ENCODE measurements around the gene MACO1.
"Not testable (repeated sequence)": the region's sequence is repeated elsewhere in the genome, so short reads cannot be mapped to it uniquely, and the experiment has no call there.

Gene MACO1

DNA sequence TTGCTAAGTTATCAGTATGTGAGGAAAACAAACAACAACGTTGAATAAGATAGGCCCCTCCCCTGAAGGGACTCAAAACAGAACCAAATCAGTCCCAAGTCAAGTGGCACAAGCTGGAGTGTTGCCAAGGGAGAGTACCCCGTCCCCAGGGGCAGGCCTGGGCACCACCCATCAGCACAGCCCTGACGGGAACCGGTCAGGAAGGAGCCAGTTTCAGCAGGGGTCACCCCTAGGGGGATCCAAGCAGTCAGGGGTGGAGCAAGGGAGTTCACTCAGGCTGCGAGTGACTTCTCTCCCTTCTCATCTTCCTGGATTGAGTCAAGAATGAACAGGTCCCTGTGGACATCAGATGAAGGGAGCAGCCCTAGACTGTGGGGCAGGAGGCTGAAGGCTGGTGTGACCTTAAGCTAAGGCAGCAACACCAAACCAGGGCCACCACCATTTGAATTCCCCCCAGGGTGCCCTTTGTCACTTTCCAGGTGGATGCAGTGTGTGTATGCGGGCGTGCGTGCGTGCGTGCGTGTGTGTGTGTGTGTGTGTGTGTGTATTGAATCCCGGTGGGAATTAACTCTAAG, 24.9 kb upstream of the MACO1 start:
- not testable (repeated sequence) for H3K27ac ChIP-seq (ENCODE audit: low read length); H3K27me3 ChIP-seq (ENCODE audit: insufficient read depth, low read length); H3K4me3 ChIP-seq (ENCODE audit: low read length); H3K36me3 ChIP-seq (ENCODE audit: insufficient read depth, low read depth, low read length); H3K9me3 ChIP-seq (ENCODE audit: insufficient read depth, low read depth, low read length); H3K4me1 ChIP-seq (ENCODE audit: insufficient read depth, low read length); H3K9ac ChIP-seq (ENCODE audit: low read depth, low read length)

DNA sequence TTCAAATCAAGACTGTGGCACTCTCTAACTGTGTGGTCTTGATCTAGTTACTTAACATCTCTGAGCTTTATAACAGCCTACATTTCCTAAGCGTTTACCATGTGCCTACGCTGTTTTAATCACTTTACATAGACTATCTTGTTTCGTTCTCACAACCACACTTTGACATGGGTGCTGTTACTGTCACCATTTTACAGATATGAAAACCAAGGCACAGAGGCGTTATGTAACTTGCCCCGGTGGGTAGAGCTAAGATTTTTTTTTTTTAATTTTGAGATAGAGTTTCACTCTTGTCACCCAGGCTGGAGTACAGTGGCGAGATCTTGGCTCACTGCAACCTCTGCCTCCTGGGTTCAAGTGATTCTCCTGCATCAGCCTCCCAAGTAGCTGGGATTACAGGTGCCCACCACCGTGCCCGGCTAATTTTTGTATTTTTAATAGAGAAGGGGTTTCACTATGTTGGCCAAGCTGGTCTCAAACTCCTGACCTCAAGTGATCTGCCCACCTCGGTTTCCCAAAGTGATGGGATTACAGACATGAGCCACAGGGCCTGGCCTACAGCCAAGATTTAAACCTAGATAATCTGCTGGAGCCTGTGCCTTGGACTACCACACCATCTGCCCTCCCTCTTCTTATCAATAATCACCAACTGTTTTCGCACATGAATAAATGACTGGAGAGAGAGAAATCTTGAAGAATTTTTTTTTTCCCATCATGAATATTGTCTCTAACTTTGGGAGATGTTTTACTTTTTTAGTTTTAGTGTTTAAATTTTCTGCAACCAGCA, 20.9 kb upstream of the MACO1 start:
- not testable (repeated sequence) for H3K9ac ChIP-seq (ENCODE audit: low read depth, low read length); H3K27ac ChIP-seq (ENCODE audit: low read length); H3K4me1 ChIP-seq (ENCODE audit: insufficient read depth, low read length); H3K9me3 ChIP-seq (ENCODE audit: insufficient read depth, low read depth, low read length); H3K4me3 ChIP-seq (ENCODE audit: low read length); H3K36me3 ChIP-seq (ENCODE audit: insufficient read depth, low read depth, low read length); H3K27me3 ChIP-seq (ENCODE audit: insufficient read depth, low read length)

DNA sequence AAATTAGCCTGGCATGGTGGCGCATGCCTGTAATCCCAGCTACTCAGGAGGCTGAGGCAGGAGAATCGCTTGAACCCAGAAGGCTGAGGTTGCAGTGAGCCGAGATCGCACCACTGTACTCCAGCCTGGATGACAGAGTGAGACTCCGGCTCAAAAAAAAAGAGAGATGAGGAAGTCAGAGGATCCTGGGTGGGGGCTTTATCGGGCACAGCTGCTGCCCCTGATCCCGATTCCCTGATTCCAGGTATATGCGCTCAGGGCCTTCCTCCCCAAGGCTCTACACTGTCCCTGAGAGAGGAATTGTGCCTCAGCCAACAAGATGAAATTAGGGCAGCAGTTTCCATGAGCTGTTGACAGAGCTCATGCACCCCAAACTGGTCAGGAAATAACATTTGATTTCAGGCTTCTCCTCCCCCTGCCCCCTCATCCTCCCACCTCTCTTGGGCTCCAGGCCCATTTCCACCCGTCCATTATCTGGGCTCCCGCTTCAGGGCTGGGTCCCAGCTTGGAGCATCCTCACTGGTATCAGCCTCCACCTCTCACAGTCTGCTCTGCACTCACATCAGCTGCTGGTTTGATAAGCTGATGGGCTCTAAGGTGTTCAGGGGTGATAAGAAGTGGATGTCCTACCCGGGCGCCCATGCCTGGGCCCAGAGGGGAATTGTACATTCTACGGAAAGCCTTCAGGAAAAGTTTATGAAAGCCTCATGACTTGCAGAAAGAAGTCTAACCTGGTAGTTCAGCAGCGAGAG, 17.6 kb upstream of the MACO1 start:
- H3K27ac ChIP-seq (ENCODE audit: low read length); H3K9ac ChIP-seq (ENCODE audit: low read depth, low read length); H3K9me3 ChIP-seq (ENCODE audit: insufficient read depth, low read depth, low read length); H3K4me3 ChIP-seq (ENCODE audit: low read length); H3K36me3 ChIP-seq (ENCODE audit: insufficient read depth, low read depth, low read length); H3K27me3 ChIP-seq (ENCODE audit: insufficient read depth, low read length); H3K4me1 ChIP-seq (ENCODE audit: insufficient read depth, low read length): not testable (repeated sequence)

DNA sequence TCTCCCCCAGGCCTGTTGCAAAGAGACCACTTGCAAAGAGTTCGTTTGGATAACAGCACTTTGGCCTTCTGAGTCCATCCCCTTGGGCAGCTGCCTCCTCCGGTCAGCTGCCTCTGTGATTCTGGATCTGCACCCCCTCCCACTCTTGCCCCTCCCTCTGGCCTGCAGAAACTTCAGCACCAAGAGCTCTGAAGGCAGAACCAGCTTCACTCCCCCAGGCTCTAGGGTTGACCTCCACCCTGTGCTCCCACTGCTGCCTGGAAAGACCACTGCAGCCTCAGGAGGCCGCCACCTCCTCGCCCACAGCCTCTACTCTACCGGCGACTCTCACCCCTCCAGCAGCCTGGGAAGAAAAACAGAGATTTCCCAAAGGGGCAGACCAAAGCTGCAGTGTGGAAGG, 16.5 kb upstream of the MACO1 start:
- not testable (repeated sequence) for H3K9ac ChIP-seq (ENCODE audit: low read depth, low read length); H3K27me3 ChIP-seq (ENCODE audit: insufficient read depth, low read length); H3K4me3 ChIP-seq (ENCODE audit: low read length); H3K9me3 ChIP-seq (ENCODE audit: insufficient read depth, low read depth, low read length); H3K4me1 ChIP-seq (ENCODE audit: insufficient read depth, low read length); H3K27ac ChIP-seq (ENCODE audit: low read length); H3K36me3 ChIP-seq (ENCODE audit: insufficient read depth, low read depth, low read length)

DNA sequence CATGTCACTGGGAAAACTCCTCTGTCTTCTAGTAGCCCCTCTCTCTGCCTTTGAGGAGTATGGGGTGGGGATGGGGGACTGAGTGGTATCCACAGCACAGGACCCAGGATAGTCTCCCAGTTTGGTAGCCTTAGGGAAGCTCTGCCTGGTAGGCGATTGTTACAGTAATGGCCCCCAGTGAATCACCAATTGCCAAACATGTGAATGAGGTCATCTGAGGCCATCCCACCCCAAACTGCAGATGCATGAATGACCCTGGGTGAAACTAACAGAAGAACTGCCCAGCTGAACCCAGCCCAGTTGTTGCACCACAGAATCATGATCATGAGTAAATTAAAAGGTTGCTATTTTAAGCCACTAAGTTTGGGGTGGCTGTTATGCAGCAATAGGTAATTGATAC, 16.1 kb upstream of the MACO1 start:
- H3K9me3 ChIP-seq (ENCODE audit: insufficient read depth, low read depth, low read length); H3K36me3 ChIP-seq (ENCODE audit: insufficient read depth, low read depth, low read length); H3K4me3 ChIP-seq (ENCODE audit: low read length); H3K27ac ChIP-seq (ENCODE audit: low read length); H3K4me1 ChIP-seq (ENCODE audit: insufficient read depth, low read length); H3K9ac ChIP-seq (ENCODE audit: low read depth, low read length); H3K27me3 ChIP-seq (ENCODE audit: insufficient read depth, low read length): not testable (repeated sequence)

DNA sequence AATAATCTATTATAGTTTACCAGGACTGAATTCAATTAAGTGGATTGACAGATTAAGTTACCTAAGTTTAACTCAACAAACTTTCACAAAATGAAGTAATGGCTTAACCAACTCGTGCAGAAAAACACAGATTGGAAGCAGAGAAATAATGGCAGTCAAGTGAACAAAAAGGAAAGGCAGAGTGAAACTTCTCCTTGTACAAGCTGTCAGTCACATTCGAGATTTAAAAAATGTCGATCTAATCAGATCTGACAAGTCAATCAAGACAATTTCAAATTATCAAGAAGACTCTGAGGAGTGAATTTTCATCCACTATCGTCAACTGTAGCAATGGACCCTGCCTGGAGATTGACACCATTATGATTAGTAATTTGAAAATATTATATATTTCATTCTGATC, 13.4 kb upstream of the MACO1 start:
- not testable (repeated sequence) for H3K9ac ChIP-seq (ENCODE audit: low read depth, low read length); H3K9me3 ChIP-seq (ENCODE audit: insufficient read depth, low read depth, low read length); H3K36me3 ChIP-seq (ENCODE audit: insufficient read depth, low read depth, low read length); H3K4me3 ChIP-seq (ENCODE audit: low read length); H3K4me1 ChIP-seq (ENCODE audit: insufficient read depth, low read length); H3K27ac ChIP-seq (ENCODE audit: low read length)
- H3K27me3 ChIP-seq (ENCODE audit: insufficient read depth, low read length): peaks cover 10% of the 10 kb centered on the region; the same call in 1 of the 2 replicates

DNA sequence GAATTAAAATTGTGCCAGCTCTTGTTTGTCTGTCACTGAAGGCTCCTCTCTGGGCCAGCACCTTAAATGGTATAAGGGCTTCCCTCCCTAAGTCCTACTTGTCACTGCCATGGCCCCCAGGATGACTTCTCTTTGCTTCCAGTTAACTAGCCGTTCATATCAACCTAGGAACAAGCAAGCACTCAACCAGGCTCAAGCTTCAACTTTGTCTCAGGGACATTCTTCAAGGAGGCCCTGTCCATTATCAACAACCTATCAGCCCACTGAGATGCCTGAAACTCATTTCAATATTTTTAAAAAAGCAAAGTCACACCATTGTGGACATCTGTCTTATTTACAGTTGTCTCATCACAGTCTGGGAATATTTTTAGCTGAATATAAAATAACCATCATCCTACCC, 11.4 kb upstream of the MACO1 start:
- not testable (repeated sequence) for H3K36me3 ChIP-seq (ENCODE audit: insufficient read depth, low read depth, low read length); H3K4me3 ChIP-seq (ENCODE audit: low read length); H3K4me1 ChIP-seq (ENCODE audit: insufficient read depth, low read length); H3K9me3 ChIP-seq (ENCODE audit: insufficient read depth, low read depth, low read length); H3K9ac ChIP-seq (ENCODE audit: low read depth, low read length); H3K27ac ChIP-seq (ENCODE audit: low read length)
- H3K27me3 ChIP-seq (ENCODE audit: insufficient read depth, low read length): peaks cover 27% of the 10 kb centered on the region

DNA sequence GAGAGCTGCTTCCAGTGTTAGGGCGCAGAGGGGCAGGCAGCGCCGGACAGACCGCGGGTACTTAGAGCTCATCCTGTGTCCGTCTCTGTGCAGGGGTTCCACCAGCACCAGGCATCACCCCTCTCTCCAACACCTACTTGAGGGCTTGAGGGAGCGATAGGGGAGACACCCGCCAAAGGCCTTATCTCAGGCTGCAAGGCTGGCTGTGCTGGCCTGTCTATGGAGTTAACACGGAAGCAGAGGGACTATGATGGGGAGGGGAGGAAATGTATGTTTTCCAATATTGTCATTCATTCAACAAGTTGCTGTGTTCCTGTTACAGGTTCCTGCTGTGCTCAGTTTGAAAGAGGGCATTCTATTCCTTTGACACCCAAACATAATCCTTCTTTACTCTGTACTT, 10.0 kb upstream of the MACO1 start, which contains the start of gene RHCE:
RHCE (minus strand) TSS at position 111 of the 400 bp plus-strand sequence; CDS start at position 72, 39 bp downstream.
- H3K9me3 ChIP-seq (ENCODE audit: insufficient read depth, low read depth, low read length); H3K9ac ChIP-seq (ENCODE audit: low read depth, low read length); H3K36me3 ChIP-seq (ENCODE audit: insufficient read depth, low read depth, low read length); H3K4me3 ChIP-seq (ENCODE audit: low read length); H3K4me1 ChIP-seq (ENCODE audit: insufficient read depth, low read length); H3K27ac ChIP-seq (ENCODE audit: low read length): not testable (repeated sequence)
- H3K27me3 ChIP-seq (ENCODE audit: insufficient read depth, low read length): peaks cover 27% of the 10 kb centered on the region

DNA sequence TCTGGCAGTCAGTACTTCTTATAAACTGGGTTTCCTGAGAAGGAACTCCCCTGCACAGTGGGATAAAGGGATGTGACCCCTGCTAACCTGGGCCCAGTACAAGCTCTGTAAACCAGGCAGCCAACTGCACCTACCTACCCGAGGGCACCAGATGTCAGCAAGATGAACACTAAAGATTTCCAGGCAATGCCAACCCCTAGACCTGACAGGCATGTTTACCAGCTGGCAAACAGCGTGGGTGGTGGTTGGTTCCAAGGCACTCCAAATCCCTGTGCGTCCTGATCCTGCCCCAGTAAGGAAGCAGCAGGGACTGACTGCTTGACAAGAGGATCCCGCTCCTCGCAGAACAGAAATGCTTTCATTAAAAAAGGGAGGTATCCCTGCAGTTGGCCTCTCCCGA, 7.5 kb upstream of the MACO1 start:
- H3K4me3 ChIP-seq (ENCODE audit: low read length); H3K9ac ChIP-seq (ENCODE audit: low read depth, low read length); H3K36me3 ChIP-seq (ENCODE audit: insufficient read depth, low read depth, low read length); H3K27ac ChIP-seq (ENCODE audit: low read length); H3K9me3 ChIP-seq (ENCODE audit: insufficient read depth, low read depth, low read length); H3K4me1 ChIP-seq (ENCODE audit: insufficient read depth, low read length): not testable (repeated sequence)
- H3K27me3 ChIP-seq (ENCODE audit: insufficient read depth, low read length): peaks cover 34% of the 10 kb centered on the region

DNA sequence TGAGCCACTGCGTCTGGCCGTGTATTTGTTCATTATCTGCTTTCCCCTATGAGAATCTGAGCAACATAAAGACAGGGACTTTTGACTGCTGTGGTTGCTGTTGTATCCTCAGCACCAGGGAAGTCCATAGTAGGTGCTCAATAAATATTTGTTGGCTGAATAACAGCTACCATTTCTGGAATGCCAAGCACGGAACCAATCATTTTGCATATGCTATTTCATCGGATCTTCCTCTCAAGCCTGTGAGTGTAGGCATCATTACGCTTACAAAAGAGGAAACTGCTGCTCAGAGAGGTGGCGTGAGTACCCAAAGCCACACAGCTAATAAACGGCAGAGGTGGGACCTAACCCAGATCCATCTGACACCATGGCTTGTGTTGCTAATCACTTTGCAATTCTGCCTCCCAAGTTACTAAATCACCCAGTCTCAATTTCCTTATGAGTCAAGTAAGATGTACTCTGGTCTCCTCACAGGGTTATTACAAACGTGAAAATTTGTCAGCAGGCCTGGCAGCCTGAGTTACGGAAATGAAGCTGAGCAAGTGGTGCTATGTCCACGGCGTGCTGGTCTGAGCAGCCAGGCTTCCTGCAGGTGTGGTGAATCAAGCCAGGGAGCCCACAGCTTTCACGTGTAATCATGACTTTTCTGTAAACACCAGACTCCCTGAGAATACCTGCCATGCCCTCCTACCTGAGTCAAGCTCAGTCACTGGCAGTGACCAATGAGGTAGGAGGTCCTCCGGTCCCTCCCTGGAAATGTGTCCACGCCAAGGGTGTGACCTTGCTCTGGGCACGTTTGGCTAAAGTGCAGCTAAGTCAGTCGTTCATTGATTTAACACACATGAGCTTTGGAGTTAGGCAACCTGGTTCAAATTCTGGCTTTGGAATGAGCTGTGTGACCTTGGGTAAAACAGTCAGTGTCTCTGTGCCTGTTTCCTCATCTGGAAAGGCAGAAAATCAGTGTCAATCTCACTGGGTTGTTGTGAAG, 5.3 kb upstream of the MACO1 start:
- no peak overlapping the region for H3K4me3 ChIP-seq (ENCODE audit: low read length)
- H3K9me3 ChIP-seq (ENCODE audit: insufficient read depth, low read depth, low read length): no peaks in the 10 kb centered on the region
- no peak overlapping the region for H3K27ac ChIP-seq (ENCODE audit: low read length)
- H3K36me3 ChIP-seq (ENCODE audit: insufficient read depth, low read depth, low read length): no peaks in the 10 kb centered on the region
- peaks cover 49% of the 10 kb centered on the region for H3K27me3 ChIP-seq (ENCODE audit: insufficient read depth, low read length)
- no peak overlapping the region for H3K9ac ChIP-seq (ENCODE audit: low read depth, low read length)
- H3K4me1 ChIP-seq (ENCODE audit: insufficient read depth, low read length): no peaks in the 10 kb centered on the region

DNA sequence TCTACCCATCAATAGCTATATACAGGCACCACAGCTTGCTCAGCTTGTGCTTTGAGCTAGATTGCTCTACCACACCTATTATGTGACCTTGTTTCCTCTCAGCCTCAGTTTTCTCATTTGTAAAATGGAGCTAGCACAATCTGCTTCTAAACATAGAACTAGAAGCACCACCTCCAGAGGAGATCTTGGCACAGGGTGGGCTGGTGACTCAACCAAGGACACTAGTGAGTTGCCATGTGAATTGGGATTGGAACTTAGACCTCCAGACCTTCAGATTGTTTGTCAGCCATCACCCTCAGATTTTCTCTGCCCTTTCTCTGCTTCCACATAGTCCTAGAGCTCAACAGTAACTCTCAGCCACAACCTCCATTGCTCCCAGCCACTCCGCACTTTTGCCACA, 3.0 kb upstream of the MACO1 start:
- Histone ChIP-seq H3K4me3 (ENCODE audit: low read length) (no peak overlapping the region), H3K36me3 (ENCODE audit: insufficient read depth, low read depth, low read length) (no peaks in the 10 kb centered on the region), H3K9ac (ENCODE audit: low read depth, low read length) (no peak overlapping the region), H3K4me1 (ENCODE audit: insufficient read depth, low read length) (peaks cover 5% of the 10 kb centered on the region; the same call in 1 of the 2 replicates), H3K27ac (ENCODE audit: low read length) (no peak overlapping the region), H3K9me3 (ENCODE audit: insufficient read depth, low read depth, low read length) (no peaks in the 10 kb centered on the region), H3K27me3 (ENCODE audit: insufficient read depth, low read length) (peaks cover 36% of the 10 kb centered on the region)
